GM19351 (cell line): ENCODE data around the gene TEX48.

ENCODE experiments used
- ATAC-seq: cut with Tn5 transposase; IDR thresholded peaks from one replicate; pipeline ENCODE4 v1.9.1; 2021; ENCODE audit warnings: mild to moderate bottlenecking, moderate library complexity; ENCODE audit not compliant: unreplicated experiment

Gene TEX48

DNA sequence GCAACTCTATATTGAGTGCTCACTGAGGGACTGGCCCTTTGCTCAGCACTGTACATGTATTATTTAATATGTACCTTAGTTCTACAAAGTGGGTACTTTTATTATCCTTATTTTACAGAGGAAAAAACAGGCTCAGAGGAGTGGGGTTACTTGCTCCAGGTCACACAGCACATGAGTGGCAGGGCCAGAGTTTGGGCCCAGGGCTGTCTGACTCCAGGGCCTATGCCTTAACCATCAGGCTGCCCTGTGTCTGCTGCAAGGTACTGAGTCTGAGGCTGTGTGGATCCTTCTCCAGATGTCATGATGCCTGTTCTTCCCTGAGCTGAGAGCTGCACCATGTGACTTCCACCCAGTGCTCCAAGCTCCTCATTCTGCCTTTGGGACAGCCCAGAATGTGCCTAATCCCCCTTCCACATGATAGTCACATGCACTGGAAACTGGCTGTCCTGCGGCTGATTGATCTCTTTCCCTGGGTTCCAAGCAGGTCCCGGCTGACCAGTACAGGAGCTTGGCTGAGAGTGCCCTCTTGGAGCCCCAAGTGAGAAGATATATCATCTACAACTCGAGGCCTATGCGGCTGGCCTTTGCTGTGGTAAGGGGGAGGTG is 55.5 kb downstream of the TEX48 start:
- ATAC-seq = no peak

DNA sequence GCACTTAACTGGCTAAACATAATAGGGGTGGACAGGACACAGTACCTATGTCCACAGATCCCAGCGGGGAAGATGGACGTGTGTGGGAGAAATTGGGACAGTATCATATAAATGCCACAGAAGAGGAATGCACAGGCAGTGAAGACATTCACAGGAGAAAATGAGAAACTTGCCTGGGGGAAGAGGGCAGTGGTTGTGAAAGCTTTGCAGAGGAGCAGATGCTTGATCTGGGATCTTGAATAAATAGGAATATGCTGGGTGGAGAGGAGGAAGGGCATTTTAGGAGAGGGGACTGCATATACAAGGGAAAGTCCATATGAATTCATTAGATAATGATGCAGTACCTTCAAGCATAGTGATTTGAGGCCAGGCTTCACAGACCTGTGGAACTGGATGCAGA is 57.3 kb downstream of the TEX48 start:
- ATAC-seq = no peak

DNA sequence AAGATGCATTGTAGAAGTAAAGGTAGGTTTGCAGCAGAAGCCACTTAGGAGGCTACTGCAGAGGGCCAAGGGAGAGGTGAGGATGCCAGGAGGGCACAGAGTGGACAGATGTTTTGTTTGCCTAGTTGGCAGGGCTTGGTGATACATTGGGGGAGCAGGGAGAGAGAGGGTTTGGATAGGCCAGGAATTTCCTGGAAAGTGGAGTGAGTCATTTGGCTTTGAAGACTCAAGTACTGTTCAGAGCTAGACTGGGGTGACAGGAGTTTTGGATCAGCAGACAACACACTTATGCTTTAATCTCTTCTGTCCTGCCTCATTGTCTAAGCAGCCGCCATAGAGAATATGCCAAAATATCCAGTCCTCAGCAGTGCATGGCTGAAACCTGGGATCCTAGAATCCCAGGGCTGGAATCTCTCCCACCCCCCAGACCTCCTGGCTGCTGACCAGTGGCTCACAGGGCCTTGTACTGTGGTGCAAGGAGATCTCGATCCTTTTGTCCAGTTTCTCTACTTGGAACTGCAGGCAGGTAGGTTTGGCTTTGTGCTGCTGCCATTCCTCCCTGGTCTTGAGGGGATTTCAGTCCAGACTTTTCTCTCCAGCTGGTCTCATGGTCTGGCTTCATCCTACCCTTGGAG is 59.9 kb downstream of the TEX48 start:
- no peak for ATAC-seq

DNA sequence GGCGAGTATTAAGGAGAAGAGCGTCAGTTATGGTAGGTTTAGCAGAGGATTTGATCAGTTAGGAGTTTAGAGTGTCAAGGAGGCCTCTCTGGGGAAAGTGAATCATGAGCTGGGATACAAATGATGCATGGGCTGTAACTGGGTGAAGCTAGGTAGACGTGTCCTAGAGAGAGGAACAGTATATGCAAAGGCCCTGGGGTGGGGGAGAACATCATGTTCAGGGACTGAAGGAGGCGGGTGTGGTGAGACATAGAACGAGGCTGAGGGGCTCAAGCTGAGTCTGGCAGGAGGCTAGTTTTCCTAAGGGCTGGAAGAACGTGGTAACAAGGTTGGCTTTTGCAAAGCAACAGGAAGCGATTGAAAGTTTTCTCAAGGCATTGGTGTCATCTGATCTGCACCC is 60.4 kb downstream of the TEX48 start:
- ATAC-seq = no peak

DNA sequence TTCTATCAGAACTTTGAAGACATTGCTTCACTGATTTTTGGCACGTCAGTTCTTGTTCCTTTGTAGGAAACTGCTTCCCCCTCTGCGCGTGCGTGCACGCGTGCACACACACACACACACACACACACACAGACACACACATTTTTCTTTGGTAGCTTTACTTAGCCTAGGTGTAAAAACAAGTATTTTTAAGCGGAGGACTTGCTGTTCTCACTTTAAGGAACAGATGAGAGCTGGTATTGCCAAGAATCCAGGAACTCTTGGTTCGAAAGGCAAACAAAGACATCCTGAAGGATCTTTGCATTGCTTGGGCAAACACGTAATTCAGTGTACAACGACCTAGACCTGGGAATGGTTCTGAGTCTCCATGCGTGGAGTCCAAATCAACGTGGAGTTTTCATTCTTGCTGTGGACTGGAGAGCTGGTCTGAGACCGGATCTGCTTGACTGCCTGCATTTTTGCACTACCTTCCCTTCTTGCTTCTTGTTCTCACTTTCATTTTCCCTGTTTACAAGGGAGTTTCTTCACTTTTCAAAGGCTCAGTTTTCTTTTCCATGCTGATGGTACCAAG is 62.7 kb downstream of the TEX48 start:
- peak; percentile 47 for ATAC-seq

DNA sequence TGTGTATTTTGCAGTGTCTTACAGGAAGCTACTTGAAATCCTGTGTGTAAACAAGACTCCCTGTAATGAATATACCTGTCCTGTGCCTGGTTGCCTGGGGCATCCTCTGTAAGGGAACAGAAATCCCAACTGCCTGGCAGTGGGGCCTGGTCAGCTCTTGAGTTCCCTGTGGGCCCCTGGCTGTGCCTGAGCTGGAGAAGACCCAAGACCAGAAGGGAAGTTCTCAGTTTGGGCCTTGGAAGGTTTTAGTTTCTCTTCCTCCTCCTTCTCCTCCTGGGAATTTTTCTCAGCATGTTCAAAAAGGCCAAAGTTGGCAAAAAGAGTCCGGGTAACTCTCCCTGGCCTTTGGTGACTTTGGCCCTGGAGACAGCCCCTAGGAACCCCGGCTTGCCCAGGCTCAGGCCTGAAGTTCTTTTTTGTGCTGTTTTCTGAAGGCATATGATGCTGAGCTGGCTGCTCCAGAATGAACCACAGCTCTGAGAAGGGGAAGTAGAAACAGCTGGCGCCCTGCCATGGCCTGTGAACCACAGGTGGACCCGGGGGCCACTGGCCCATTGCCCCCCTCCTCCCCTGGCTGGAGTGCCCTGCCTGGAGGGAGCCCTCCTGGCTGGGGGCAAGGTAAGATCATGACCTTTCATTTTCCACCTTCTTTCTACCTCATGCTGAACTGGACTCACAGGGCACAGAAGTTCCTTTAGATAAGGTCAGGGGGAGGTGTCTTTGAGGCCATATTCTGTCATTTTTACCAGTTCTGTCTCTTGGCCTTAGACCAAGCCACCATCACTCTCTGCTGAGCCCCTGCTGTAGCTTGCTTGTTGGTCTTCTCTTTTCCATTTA is 65.1 kb downstream of the TEX48 start:
- peak; percentile 71 for ATAC-seq
